Ascending aorta (tissue), 2 donors: Measurements from ENCODE around the gene SHB. TPM values are rescaled to one million over a fixed set of nuclear protein-coding genes. Genes with fewer than 3 reads are reported as not detected.

ENCODE experiments used
- DNase-seq, 2 donors: peaks; one replicate each; pipeline ENCODE4 v3.0.0-alpha.2; 2019; ENCODE audit warnings: low spot score in 2 of 2
- H3K27ac ChIP-seq, 2 donors: fragments of 200-600 bp; sonication (generic); one replicate each; pipeline ENCODE4 v1.5.1; 2016 to 2017; ENCODE audit warnings: mild to moderate bottlenecking in 1 of 2
- H3K27me3 ChIP-seq: fragments of 200-600 bp; sonication (generic); one replicate; pipeline ENCODE4 v1.5.1; 2017
- H3K36me3 ChIP-seq, 2 donors: fragments of 200-600 bp; sonication (generic); one replicate each; pipeline ENCODE4 v1.5.1; 2016
- H3K4me1 ChIP-seq, 2 donors: fragments of 200-600 bp; sonication (generic); one replicate each; pipeline ENCODE4 v1.5.1; 2016 to 2017; ENCODE audit warnings: mild to moderate bottlenecking in 1 of 2
- H3K4me3 ChIP-seq, 2 donors: fragments of 200-600 bp; sonication (generic); one replicate each; pipeline ENCODE4 v1.5.1; 2016 to 2017; ENCODE audit warnings: mild to moderate bottlenecking in 1 of 2
- H3K9me3 ChIP-seq, 2 donors: fragments of 200-600 bp; sonication (generic); one replicate each; pipeline ENCODE4 v1.5.1; 2016
- CTCF ChIP-seq, 3 experiments: fragments of 200-600 bp in 2 of 3; fragments of 450-650 bp in 1 of 3; sonication (generic) in 2 of 3; IDR thresholded peaks; one replicate each; pipeline ENCODE4 v1.5.1; 2016 to 2019; ENCODE audit warnings: antibody characterized with exemption in 3 of 3, mild to moderate bottlenecking in 1 of 3, moderate library complexity in 1 of 3
- intact Hi-C: fragments of 100-400 bp; cut with DNase I; formaldehyde crosslinking; loops from one replicate; pipeline ENCODE4 v1.15.1; 2023
- total RNA-seq: library from RNA; depleted of rRNA; stranded (reverse); fragments of >200 nt; gene quantifications from one replicate; pipeline ENCODE4 v1.1.0, GENCODE V29; 2016

Gene SHB
- total RNA-seq, 1 donor from 2014 or later = 77.8 TPM

- peak in 1 of 2 donors; percentile 73 for DNase-seq
- Histone ChIP-seq H3K4me1 (peaks cover 0 to 3% of the 10 kb centered on the region in 2 donors), H3K27me3 (no peaks in the 10 kb centered on the region), H3K36me3 (no peaks in the 10 kb centered on the region), H3K27ac (peak overlapping the region in 1 of 2 donors; percentile 20), H3K9me3 (no peaks in the 10 kb centered on the region), H3K4me3 (no peak overlapping the region)
- TF ChIP-seq CTCF (IDR thresholded peaks at IDR 0.05) = no peak
- intact Hi-C loops = no loop called here
These were observed 60.6 kb downstream of the SHB start for GRCh38 chr9:38008168-38009034.

- no peak overlapping the region for H3K27ac ChIP-seq
- no peaks in the 10 kb centered on the region for H3K36me3 ChIP-seq
- no peaks in the 10 kb centered on the region for H3K9me3 ChIP-seq
- H3K4me3 ChIP-seq = no peak overlapping the region
- no peak for DNase-seq
- peaks cover 0 to 3% of the 10 kb centered on the region in 2 donors for H3K4me1 ChIP-seq
- no peaks in the 10 kb centered on the region for H3K27me3 ChIP-seq
- intact Hi-C loops = no loop called here
- TF ChIP-seq CTCF (IDR thresholded peaks at IDR 0.05) = no peak
These were observed 62.0 kb downstream of the SHB start for GRCh38 chr9:38007016-38007415.

GRCh38 chr9:38006163-38006562, 62.9 kb downstream of the SHB start:
- no peaks in the 10 kb centered on the region for H3K36me3 ChIP-seq
- intact Hi-C loops = no loop called here
- no peaks in the 10 kb centered on the region for H3K9me3 ChIP-seq
- no peak for DNase-seq
- H3K27ac ChIP-seq = no peak overlapping the region
- H3K27me3 ChIP-seq = no peaks in the 10 kb centered on the region
- no peak for TF ChIP-seq CTCF (IDR thresholded peaks at IDR 0.05)
- H3K4me3 ChIP-seq = no peak overlapping the region
- H3K4me1 ChIP-seq = peaks cover 0 to 3% of the 10 kb centered on the region in 2 donors

- Histone ChIP-seq H3K4me1 (peaks cover 0 to 3% of the 10 kb centered on the region in 2 donors), H3K36me3 (no peaks in the 10 kb centered on the region), H3K27ac (no peak overlapping the region), H3K27me3 (no peaks in the 10 kb centered on the region), H3K9me3 (no peaks in the 10 kb centered on the region), H3K4me3 (no peak overlapping the region)
- DNase-seq = no peak
- intact Hi-C loops = no loop called here
- no peak for TF ChIP-seq CTCF (IDR thresholded peaks at IDR 0.05)
These were observed 64.0 kb downstream of the SHB start for GRCh38 chr9:38004809-38005560.

GRCh38 chr9:38003946-38004808, 64.8 kb downstream of the SHB start:
- Histone ChIP-seq H3K27me3 (no peaks in the 10 kb centered on the region), H3K4me1 (peaks cover 0 to 3% of the 10 kb centered on the region in 2 donors), H3K9me3 (no peaks in the 10 kb centered on the region), H3K27ac (no peak overlapping the region), H3K36me3 (no peaks in the 10 kb centered on the region), H3K4me3 (no peak overlapping the region)
- no peak for DNase-seq
- intact Hi-C loops = no loop called here
- no peak for TF ChIP-seq CTCF (IDR thresholded peaks at IDR 0.05)
